Natural killer cell (primary cell): ENCODE data around the gene MEX3C. TPM values are rescaled to one million over a fixed set of nuclear protein-coding genes. Genes with fewer than 3 reads are reported as not detected.

Experiments
- ATAC-seq, 3 donors: fragments of 150-1000 bp in 2 of 3; fragments of 200-7000 bp in 1 of 3; cut with Tn5 transposase; 1 replicate in 1 of 3; 2 replicates in 2 of 3; pipeline ENCODE4 v1.10.0; 2021; ENCODE audit warnings: mild to moderate bottlenecking in 2 of 3, moderate library complexity in 2 of 3
- DNase-seq, 2 donors: peaks; one replicate each; pipeline versions ENCODE4 v3.0.0 to v3.0.0-alpha.2; 2013 to 2021; ENCODE audit warnings: mixed read lengths in 1 of 2
- H3K27ac ChIP-seq: one replicate; pipeline ENCODE4 v1.5.1; 2013; ENCODE audit warnings: mild to moderate bottlenecking, low read length
- H3K27me3 ChIP-seq: one replicate; pipeline ENCODE4 v1.6.1; 2013; ENCODE audit warnings: low read length; ENCODE audit not compliant: control insufficient read depth, insufficient read depth
- H3K36me3 ChIP-seq: one replicate; pipeline ENCODE4 v1.6.1; 2013; ENCODE audit warnings: low read length; ENCODE audit not compliant: control insufficient read depth, insufficient read depth
- H3K4me1 ChIP-seq: one replicate; pipeline ENCODE4 v1.6.1; 2013; ENCODE audit warnings: low read length; ENCODE audit not compliant: control insufficient read depth, insufficient read depth
- H3K4me3 ChIP-seq: one replicate; pipeline ENCODE4 v1.5.1; 2013; ENCODE audit warnings: low read length
- H3K9me3 ChIP-seq: one replicate; pipeline ENCODE4 v1.6.1; 2013; ENCODE audit warnings: low read length; ENCODE audit not compliant: control insufficient read depth, insufficient read depth
- H3K27ac Mint-ChIP-seq, 2 donors: one replicate each; pipeline ENCODE4 v1.8.0; 2022; ENCODE audit warnings: mild to moderate bottlenecking in 2 of 2, mixed read lengths in 2 of 2, moderate library complexity in 1 of 2
- H3K27me3 Mint-ChIP-seq, 2 donors: one replicate each; pipeline ENCODE4 v1.8.0; 2022; ENCODE audit warnings: low read depth in 2 of 2, mixed read lengths in 2 of 2
- H3K36me3 Mint-ChIP-seq: one replicate; pipeline ENCODE4 v1.8.0; 2022; ENCODE audit warnings: mixed read lengths
- H3K4me1 Mint-ChIP-seq, 2 donors: one replicate each; pipeline ENCODE4 v1.8.0; 2022; ENCODE audit warnings: mixed read lengths in 2 of 2
- H3K4me3 Mint-ChIP-seq: one replicate; pipeline ENCODE4 v1.8.0; 2022; ENCODE audit warnings: mild to moderate bottlenecking, moderate library complexity, mixed read lengths
- H3K9me3 Mint-ChIP-seq, 2 donors: one replicate each; pipeline ENCODE4 v1.8.0; 2022; ENCODE audit warnings: mixed read lengths in 2 of 2
- CTCF ChIP-seq: fragments of 200-600 bp; IDR thresholded peaks from one replicate; pipeline ENCODE4 v1.8.0; 2022; ENCODE audit warnings: antibody characterized with exemption
- WGBS: methylation state at CpG from one replicate; pipeline ENCODE4 v1.1.7; 2013; ENCODE audit warnings: missing lambda C conversion rate; ENCODE audit not compliant: insufficient coverage; 5-methylcytosine and 5-hydroxymethylcytosine counted together
- intact Hi-C: fragments of 100-400 bp; cut with micrococcal nuclease; formaldehyde crosslinking; loops from one replicate; pipeline ENCODE4 v1.14.2; 2022
- total RNA-seq, 4 donors: library from RNA; stranded (reverse); fragments of 120-200 nt in 1 of 4; gene quantifications; one replicate each; pipeline versions ENCODE4 v1.2.3 to v1.2.4, GENCODE V29; 2013 to 2022

The MEX3C gene
- total RNA-seq, 3 donors from 2014 or later (not counting 1 experiment from before 2014, with no cell fraction given): 189 to 205 (median 202) TPM

DNA sequence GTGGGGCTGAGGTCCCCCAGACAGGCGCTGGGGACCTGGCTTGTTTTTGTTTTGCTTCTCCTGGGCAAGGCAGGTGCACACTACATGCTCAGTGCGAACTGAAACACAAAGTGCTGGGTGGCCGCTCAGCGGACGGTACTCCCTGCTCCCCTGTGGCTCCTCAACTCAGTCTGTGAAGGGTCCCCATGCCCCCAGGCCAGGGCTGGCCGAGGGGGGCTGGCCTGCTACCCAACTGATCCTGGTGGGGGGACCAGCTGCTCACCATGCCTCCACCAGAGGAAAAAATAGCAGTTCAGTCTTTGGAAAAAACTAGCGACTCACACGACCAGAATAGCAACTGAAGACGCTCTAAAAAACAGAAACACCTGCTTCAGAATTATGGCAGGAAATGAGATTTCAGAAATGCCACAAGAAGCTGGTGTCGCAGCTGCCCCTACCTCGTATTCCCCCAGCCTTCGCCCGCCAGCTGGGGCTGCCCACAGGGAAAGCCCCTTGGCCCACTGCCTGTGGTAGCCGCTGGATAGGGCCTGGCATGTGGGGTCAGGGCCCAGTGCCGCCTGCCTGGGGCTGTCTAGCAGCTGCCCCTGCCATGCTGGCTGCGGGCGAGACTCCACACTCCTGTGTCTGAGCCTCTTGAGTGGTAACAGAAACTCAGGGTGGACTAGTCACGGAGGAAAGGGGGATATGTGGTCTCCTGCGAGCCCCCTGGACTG is 43.7 kb downstream of the MEX3C start:
- Mint-ChIP-seq H3K27ac (peak overlapping the region; percentile 97 to 99), H3K9me3 (peaks cover 0 to 3% of the 10 kb centered on the region in 2 donors), H3K27me3 (no peaks in the 10 kb centered on the region), H3K4me1 (peaks cover 51 to 55% of the 10 kb centered on the region in 2 donors), H3K4me3 (peak overlapping the region; percentile 81), H3K36me3 (peaks cover 7% of the 10 kb centered on the region)
- Histone ChIP-seq H3K9me3 (peaks cover 14% of the 10 kb centered on the region), H3K36me3 (no peaks in the 10 kb centered on the region), H3K4me3 (peak overlapping the region; percentile 33), H3K27me3 (no peaks in the 10 kb centered on the region), H3K27ac (peak overlapping the region; percentile 92), H3K4me1 (peaks cover 59% of the 10 kb centered on the region)
- intact Hi-C loops: loop anchor here (1.0 to 5.0 kb wide), 3 partner anchors 15 to 277 kb away; partner anchors contain the start of gene ME2
- ATAC-seq (peak; percentile 63 to 80 (median 75)), DNase-seq (peak; percentile 73 to 74)
- 1% methylated on average over 19 of the region's 19 CpGs for WGBS
- no peak for TF ChIP-seq CTCF

- ATAC-seq (peak; percentile 60 to 79 (median 72)), DNase-seq (peak; percentile 64 to 81)
- H3K9me3 ChIP-seq: peaks cover 14% of the 10 kb centered on the region
- Mint-ChIP-seq H3K4me3 (peak overlapping the region; percentile 88), H3K9me3 (peaks cover 0 to 3% of the 10 kb centered on the region in 2 donors), H3K27ac (peak overlapping the region; percentile 97 to 99), H3K36me3 (peaks cover 7% of the 10 kb centered on the region), H3K4me1 (peaks cover 44 to 48% of the 10 kb centered on the region in 2 donors), H3K27me3 (no peaks in the 10 kb centered on the region)
- 8% methylated on average over 19 of the region's 26 CpGs for WGBS
- H3K27me3 ChIP-seq: no peaks in the 10 kb centered on the region
- peak overlapping the region; percentile 29 for H3K4me3 ChIP-seq
- H3K4me1 ChIP-seq: peaks cover 47% of the 10 kb centered on the region
- no peaks in the 10 kb centered on the region for H3K36me3 ChIP-seq
- TF ChIP-seq CTCF: no peak
- peak overlapping the region; percentile 92 for H3K27ac ChIP-seq
- intact Hi-C loops: loop anchor here (1.0 to 5.0 kb wide), 4 partner anchors 10 to 275 kb away; partner anchors contain the start of gene ME2
These were observed 45.6 kb downstream of the MEX3C start for GRCh38 chr18:51151568-51152511.

DNA sequence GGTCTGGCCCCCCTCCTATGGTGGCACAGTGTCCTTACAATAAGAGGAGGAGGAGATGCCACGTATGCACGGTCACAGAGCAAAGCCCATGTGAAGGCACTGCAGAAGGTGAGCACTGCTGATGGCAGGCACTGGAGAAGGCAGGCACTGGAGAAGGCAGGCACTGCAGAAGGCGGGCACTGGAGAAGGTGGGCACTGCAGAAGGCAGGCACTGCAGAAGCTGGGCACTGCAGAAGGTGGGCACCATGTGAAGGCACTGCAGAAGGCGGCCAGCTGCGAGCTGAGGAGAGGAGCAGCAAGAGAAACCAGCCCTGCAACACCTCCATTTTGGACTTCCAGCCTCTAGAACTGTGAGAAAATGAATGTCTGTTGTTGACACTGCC is 46.3 kb downstream of the MEX3C start:
- H3K9me3 ChIP-seq: peaks cover 14% of the 10 kb centered on the region
- TF ChIP-seq CTCF: no peak
- 61% methylated on average over 5 of the region's 5 CpGs for WGBS
- H3K27me3 ChIP-seq: no peaks in the 10 kb centered on the region
- Mint-ChIP-seq H3K4me3 (peak overlapping the region; percentile 88), H3K4me1 (peaks cover 44 to 48% of the 10 kb centered on the region in 2 donors), H3K27ac (peak overlapping the region; percentile 97 to 99), H3K9me3 (peaks cover 0 to 3% of the 10 kb centered on the region in 2 donors), H3K36me3 (peaks cover 7% of the 10 kb centered on the region), H3K27me3 (no peaks in the 10 kb centered on the region)
- H3K4me3 ChIP-seq: peak overlapping the region; percentile 29
- intact Hi-C loops: loop anchor here (1.0 to 5.0 kb wide), 2 partner anchors 40 to 274 kb away; partner anchors contain the start of gene ME2
- DNase-seq (no peak), ATAC-seq (no peak)
- no peaks in the 10 kb centered on the region for H3K36me3 ChIP-seq
- peaks cover 47% of the 10 kb centered on the region for H3K4me1 ChIP-seq
- H3K27ac ChIP-seq: peak overlapping the region; percentile 92
